GM19467 (cell line): ENCODE data around the gene TRAF2.
"Not testable (repeated sequence)": the region's sequence is repeated elsewhere in the genome, so short reads cannot be mapped to it uniquely, and the experiment has no call there.

ENCODE experiments used
- ATAC-seq: cut with Tn5 transposase; IDR thresholded peaks from one replicate; pipeline ENCODE4 v1.9.1; 2021; ENCODE audit warnings: mild to moderate bottlenecking, moderate library complexity; ENCODE audit not compliant: unreplicated experiment

Gene TRAF2

GRCh38 chr9:136876476-136876875, 9.8 kb upstream of the TRAF2 start:
- ATAC-seq, result no peak

DNA sequence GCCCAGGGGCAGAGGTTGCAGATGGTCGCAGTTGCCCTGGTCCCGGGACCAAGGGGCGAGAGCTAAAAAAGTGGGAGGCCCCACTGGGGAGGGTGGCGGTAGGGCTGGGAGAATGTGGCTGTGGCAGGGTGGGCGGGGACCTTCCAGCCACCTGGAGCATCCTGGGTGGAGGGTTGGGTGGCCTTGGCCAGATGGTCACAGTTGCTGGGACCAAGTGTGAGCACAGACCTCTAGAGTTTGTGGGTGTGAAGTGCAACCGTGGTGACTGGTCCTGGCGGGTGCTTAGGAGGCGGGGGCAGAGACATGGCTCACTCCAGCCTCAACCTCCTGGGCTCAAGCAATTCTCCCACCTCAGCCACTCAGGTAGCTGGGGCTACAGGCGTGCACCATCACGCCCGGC, 5.7 kb upstream of the TRAF2 start:
- no peak for ATAC-seq

- no peak for ATAC-seq
Measured at GRCh38 chr9:136881691-136882108, 4.6 kb upstream of the TRAF2 start.

DNA sequence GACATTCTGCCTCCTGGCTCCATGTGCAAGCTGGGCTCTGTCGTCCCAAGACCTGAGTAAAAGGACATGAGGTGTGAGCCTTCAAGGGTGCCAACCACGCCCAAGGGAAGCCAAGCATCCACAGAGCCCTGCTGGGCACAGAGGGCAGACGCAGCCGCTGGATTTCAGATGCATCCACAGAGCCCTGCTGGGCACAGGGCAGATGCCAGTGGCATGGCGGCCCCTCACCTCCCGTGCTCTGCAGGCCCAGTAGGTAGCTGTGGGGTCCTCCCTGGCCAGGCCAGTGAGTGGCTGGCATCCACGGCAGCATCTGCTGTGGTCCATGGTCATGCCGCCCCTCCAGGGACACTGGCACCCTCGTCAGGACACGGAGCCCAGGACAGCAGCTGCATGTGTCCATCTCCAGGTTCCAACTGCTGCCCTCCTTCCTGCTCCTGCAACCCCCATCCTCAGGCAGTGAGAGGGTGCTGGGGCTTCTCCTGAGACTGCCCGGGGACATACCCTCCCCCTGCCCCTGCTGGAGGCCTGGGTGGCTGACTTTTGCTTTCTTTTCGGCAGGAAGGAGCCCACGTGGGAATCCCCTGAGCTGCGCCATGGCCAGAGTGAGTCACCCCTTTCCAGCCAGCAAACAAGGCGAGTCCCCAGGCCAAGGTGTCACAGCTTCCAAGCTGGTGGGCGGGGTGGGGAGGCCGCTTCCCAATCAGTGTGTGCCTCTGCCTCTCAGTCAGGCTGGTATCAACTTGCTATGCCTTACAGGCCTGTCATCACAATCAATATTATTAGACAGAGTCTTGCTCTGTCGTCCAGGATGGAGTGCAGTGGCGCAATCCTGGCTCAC, 4.0 kb upstream of the TRAF2 start:
- ATAC-seq, result no peak

- ATAC-seq, result not testable (repeated sequence)
Measured at GRCh38 chr9:136882947-136883283, 3.4 kb upstream of the TRAF2 start.

DNA sequence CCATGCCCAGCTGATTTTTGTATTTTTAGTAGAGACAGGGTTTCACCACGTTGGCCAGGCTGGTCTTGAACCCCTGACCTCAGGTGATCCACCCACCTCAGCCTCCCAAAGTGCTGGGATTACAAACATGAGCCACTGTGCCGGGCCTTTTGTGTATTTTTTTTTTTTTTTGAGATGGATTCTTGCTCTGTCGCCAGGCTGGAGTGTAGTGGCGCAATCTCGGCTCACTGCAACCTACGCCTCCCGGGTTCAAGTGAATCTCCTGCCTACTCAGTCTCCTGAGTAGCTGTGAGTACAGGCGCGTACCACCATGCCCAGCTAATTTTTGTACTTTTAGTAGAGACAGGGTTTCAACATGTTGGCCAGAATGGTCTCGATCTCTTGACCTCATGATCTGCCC, 2.6 kb upstream of the TRAF2 start:
- not testable (repeated sequence) for ATAC-seq

DNA sequence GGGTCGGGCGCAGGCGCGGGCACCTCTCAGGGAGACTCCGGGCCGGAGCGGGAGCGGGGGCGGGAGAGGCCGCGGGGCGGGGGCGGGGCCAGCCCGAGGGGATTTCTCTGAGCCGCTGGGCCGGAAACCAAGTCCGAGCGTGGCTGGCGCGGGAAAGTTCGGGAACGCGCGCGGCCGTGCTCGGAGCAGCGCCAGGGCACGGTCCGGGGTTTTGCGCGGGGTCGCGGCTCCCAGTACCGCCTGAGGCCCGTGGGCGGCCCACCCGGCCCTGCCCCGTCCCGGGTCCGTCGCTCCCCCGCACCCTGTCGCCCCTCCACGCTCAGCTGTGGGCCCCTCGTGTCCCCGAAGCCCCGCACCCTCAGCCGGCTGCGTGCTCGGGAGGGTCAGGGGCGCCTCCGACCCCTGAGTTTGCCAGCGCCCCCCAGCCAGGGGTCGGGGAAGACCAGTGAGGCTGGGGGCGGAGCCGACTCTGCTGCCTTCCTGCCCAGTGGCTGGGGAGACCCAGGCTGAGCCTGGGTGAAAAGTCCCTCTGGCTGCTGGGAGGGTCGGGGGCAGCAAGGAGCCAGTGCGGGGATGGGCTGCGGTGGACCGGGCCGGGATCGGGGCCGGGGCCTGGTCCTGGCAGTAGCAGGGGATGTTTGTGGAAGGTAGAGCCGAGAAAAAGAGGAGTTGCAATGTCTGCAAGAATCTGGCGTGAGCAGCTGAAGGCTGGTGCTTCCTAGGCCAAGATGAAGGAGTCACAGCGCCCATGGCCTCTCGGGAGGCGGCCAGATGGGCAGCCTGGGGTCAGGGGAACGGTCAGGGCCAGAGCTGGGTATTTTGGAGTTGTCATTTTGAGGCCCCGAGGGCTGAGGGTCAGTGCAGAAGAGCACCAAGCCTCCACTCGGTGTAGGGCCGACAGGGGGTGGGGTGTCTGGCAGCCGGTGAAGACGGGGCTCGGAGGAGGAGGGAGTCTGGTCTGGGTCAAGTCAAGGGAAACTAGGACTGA, 588 bp downstream of the TRAF2 start:
- ATAC-seq, result peak; percentile 3

- no peak for ATAC-seq
Measured at GRCh38 chr9:136888454-136888853, 2.1 kb downstream of the TRAF2 start.

DNA sequence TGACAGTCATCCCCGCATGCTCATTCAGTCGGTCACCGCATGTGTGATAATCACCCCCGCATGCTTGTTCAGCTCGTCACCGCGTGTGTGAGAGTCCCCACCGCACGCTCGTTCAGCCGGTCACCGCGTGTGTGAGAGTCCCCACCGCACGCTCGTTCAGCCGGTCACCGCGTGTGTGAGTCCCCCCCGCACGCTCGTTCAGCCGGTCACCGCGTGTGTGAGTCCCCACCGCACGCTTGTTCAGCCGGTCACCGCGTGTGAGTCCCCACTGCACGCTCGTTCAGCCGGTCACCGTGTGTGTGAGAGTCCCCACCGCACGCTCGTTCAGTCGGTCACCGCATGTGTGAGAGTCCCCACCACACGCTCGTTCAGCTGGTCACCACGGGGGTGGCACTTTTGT, 3.5 kb downstream of the TRAF2 start:
- no peak for ATAC-seq

GRCh38 chr9:136890661-136891060, 4.3 kb downstream of the TRAF2 start:
- ATAC-seq, result no peak

DNA sequence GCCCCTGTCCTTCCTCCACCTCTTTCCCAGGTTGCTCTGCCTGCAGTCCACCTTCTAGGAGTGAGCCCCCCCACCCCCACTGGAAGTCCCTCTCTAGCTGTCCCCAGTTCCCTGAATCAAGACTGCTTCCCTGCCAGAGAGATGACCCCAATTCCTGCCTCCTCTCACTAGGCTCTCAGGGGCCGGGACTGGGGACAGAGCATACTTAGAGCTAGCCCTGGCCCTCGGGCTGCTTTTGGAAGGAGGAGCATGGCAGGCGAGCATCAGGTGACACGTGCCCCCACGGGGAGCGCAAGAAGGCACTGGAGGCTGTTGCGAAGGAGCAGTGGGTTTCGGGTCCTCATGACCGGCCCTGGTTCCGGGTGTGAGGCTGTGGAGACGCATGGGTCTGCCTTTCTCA, 9.7 kb downstream of the TRAF2 start:
- ATAC-seq, result no peak

DNA sequence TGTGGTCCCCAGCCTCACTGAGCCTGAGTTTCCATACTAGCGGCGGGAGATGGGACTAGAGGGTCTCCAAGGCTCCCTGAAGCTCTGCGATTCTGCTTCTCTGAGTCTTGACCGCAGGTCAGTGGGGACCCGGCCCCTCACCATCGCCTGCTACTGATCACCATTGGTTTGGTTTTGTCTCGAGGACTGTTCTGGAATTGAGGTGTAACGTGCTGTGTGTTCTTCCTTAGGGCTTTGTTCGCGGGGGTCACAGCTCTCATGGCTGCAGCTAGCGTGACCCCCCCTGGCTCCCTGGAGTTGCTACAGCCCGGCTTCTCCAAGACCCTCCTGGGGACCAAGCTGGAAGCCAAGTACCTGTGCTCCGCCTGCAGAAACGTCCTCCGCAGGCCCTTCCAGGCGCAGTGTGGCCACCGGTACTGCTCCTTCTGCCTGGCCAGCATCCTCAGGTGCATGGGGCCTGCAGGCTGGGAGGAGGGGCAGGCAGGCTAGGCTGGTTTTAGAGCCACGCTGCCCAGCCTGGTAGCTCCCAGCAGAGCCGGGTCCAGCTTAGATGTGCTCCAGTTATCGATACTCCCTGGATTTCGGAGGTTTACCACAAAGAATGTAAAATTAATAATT, 12.3 kb downstream of the TRAF2 start:
- ATAC-seq, result no peak

DNA sequence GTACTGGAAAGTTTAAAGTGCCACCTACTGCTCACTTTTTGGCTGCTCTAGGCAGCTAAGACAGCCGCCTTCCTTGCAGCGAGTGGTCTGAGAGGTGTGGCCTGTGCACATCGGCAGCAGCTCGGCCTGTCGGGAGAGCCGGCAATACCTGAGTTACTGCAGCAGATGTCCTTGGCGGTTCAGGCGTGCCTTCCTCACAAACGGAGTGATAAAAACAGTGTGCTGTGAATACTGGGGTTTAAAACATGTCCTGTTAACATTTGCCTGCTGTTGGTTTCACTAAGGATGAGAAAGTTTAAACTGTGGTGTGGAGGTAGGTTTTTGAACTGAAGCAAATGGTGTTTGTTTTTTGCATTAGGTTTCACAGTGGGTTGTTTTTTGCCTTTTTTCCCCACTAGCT, 12.9 kb downstream of the TRAF2 start:
- ATAC-seq, result no peak

- no peak for ATAC-seq
Measured at GRCh38 chr9:136900556-136900955, 14.2 kb downstream of the TRAF2 start.

GRCh38 chr9:136900988-136901515, 14.7 kb downstream of the TRAF2 start:
- no peak for ATAC-seq

GRCh38 chr9:136901516-136902258, 15.4 kb downstream of the TRAF2 start:
- ATAC-seq, result peak; percentile 44

DNA sequence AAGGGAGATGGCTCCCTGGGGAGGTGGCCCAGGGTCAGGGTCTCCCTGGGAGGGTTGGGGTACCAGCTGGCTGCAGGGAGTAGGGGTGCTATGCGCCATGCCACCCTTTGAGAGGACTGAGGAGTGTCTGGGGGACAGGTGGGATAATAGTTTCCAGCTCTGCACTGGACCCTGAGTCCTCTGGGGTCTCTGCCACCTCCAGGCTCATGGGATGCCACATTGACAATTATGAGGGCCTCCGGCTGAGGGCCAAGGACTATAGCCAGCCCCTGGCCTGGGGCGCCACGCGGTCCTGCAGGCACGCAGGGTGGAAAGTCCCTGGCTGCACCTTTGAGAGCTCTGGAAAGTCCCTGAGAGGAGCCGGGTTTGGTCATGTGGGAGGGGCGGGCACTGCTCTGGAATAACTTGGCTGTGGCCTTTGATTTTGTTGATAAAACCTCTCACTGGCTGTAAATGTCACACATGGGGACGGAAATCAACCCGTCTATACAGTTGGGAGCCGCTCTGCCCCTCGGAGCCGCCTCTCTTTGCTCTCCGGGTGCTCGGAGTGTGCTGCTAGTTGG, 16.0 kb downstream of the TRAF2 start:
- ATAC-seq, result peak; percentile 45

GRCh38 chr9:136903041-136903554, 16.8 kb downstream of the TRAF2 start:
- no peak for ATAC-seq

DNA sequence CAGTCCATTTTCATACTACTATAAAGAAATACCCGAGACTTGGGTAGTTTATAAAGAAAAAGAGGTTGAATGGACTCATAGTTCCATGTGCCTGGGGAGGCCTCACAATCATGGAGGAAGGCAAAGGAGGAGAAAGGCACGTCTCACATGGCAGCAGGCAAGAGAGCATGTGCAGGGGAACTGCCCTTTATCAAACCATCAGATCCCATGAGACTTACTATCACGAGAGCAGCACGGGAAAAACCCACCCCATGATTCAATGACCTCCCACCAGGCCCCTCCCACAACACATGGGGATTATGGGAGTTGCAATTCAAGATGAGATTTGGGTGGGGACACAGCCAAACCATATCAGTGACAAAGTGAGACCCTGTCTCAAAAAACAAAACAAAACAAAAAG, 19.9 kb downstream of the TRAF2 start:
- ATAC-seq, result no peak
